Muscle layer of colon (tissue), 2 donors: Measurements from ENCODE around the gene CPLX1.
"Not testable (repeated sequence)": the region's sequence is repeated elsewhere in the genome, so short reads cannot be mapped to it uniquely, and the experiment has no call there.

Source experiments
- H3K27ac ChIP-seq: one replicate; pipeline ENCODE4 v1.7.0; 2013; ENCODE audit warnings: low read depth, mild to moderate bottlenecking, low read length, moderate library complexity
- H3K27me3 ChIP-seq, 2 donors: one replicate each; pipeline ENCODE4 v1.7.0; 2013; ENCODE audit warnings: low read length in 2 of 2, mild to moderate bottlenecking in 2 of 2; ENCODE audit not compliant: insufficient read depth in 2 of 2, control insufficient read depth in 1 of 2
- H3K36me3 ChIP-seq: one replicate; pipeline ENCODE4 v1.7.0; 2013; ENCODE audit warnings: mild to moderate bottlenecking, low read length; ENCODE audit not compliant: insufficient read depth
- H3K4me1 ChIP-seq: one replicate; pipeline ENCODE4 v1.7.0; 2013; ENCODE audit warnings: mild to moderate bottlenecking, low read length; ENCODE audit not compliant: insufficient read depth
- H3K4me3 ChIP-seq, 2 donors: one replicate each; pipeline ENCODE4 v1.7.0; 2013; ENCODE audit warnings: low read length in 2 of 2, low read depth in 1 of 2, mild to moderate bottlenecking in 1 of 2, moderate library complexity in 1 of 2
- H3K9ac ChIP-seq: one replicate; pipeline ENCODE4 v1.7.0; 2013; ENCODE audit warnings: low read length
- H3K9me3 ChIP-seq: one replicate; pipeline ENCODE4 v1.7.0; 2013; ENCODE audit warnings: mild to moderate bottlenecking, low read length
- donor health status: abdominal sarcoma.
- donor health status: Adenocarcinoma of cecum.

CPLX1 gene

DNA sequence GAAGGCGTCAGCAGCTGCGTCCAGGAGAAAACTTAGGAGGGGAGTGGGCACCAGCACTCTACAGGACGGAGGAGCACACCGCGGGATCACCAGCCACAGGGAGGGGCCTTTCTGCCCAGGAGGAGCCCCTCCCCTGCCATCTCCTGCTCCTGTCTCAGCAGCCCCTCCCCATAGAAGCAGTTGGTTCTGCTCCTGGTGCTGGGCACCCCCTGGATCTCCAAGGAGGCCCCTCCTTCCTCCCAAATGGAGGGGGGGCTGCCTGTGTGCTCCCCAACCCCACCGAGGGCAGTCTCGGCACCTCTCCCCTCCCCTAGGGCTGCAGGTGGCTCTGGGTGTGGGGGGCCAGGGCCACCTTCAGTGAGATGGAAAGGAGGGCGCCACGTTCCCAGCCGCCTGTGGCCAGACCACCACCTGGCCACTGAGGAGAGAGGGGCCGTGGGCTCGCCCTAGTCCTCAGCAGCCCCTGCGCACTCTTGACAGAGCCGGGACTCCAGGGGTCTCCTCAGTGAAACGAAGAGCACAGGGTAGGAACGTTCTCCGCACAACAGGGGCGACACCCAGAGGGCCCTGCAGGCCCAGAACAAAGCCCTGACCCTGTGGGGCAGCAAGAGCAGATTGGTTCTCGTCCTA lies 37.8 kb downstream of the CPLX1 start:
- peaks cover 3% of the 10 kb centered on the region for H3K4me1 ChIP-seq
- H3K27me3 ChIP-seq = peaks cover 12 to 57% of the 10 kb centered on the region in 2 donors
- H3K4me3 ChIP-seq = no peak overlapping the region
- no peak overlapping the region for H3K27ac ChIP-seq
- H3K9ac ChIP-seq = no peak overlapping the region
- H3K9me3 ChIP-seq = no peaks in the 10 kb centered on the region
- H3K36me3 ChIP-seq = no peaks in the 10 kb centered on the region

DNA sequence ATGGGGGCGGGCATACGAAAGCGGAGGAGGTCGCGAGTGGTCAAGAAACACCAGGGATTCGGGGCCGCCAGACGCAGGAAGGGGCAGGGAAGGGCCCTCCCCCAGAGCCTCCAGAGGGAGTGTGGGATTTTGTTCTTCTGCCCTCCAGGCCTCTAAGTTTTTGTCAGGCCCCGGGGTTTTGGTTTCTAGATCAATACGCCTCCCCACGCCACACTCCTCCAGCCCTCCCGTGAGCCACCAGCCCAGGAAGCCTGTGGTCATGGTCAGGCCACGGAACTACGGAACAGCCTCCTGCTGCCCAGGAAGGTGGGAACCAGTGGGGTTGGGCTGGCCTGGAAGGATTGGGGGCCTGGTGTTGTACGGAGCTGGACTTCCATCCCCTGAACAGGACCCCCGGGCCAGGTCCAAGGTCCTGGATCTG lies 38.4 kb downstream of the CPLX1 start:
- Histone ChIP-seq H3K4me1 (peaks cover 3% of the 10 kb centered on the region), H3K4me3 (no peak overlapping the region), H3K27me3 (peaks cover 12 to 52% of the 10 kb centered on the region in 2 donors), H3K27ac (no peak overlapping the region), H3K9ac (no peak overlapping the region), H3K36me3 (no peaks in the 10 kb centered on the region), H3K9me3 (no peaks in the 10 kb centered on the region)

DNA sequence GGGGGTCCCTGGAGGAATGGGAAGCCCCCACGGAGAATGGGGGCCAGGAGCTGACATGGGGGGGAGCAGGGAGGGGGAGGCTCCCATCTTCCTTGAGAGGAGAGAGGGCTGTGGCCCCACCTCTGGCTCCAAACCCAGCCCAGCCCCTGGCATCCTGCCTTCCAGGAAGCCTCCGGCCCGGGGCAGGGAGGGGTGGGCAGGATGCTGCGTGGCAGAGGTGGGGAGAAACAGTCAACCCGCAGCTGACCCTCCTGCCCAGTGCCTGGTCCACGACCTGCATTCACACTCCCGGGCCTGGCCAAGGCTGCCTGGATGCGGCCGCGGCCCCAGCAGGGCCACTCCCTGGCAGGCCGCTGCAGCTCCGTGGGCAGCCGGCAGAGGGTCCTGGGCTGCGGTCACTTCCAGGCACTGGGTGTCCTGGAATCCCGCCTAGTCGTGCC lies 39.0 kb downstream of the CPLX1 start:
- Histone ChIP-seq H3K4me1 (peaks cover 8% of the 10 kb centered on the region), H3K27ac (no peak overlapping the region), H3K4me3 (no peak overlapping the region)

DNA sequence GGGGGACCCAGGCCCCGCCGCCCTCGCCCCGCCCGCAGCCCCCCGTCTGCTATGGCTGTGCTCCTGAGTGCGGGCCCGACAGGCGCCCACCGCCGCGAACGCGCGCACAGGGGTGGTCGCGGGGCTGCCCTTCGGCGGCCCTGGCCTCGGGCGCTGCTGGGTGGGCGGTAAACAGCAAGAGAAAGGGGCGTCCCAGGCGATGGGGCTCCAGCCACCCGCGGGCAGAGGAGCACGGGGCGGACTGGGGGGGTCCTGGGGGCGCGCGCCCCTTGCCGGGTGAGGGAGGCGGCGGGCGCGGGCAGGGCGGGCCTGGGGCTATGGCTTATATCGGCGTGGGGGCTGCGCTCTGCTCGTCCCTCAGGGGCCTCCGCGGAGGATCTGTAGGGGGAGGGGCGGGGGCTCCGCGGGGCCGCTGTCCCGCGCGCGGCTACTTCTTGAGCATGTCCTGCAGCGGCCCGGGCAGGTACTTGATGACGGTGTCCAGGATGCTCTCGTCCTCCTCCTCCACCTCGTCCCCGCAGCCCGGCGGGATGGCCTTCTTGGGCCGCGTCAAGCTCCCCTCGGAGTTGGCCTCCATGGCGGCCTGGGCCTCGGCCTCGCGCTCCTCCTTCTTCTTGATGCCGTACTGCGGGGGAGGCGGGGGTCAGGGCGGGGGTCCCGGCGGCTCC lies 39.7 kb downstream of the CPLX1 start:
- Histone ChIP-seq H3K4me1 (peaks cover 8% of the 10 kb centered on the region), H3K9ac (no peak overlapping the region), H3K4me3 (peak overlapping the region in 1 of 2 donors; percentile 29), H3K27me3 (peaks cover 12 to 39% of the 10 kb centered on the region in 2 donors), H3K9me3 (no peaks in the 10 kb centered on the region), H3K36me3 (no peaks in the 10 kb centered on the region), H3K27ac (no peak overlapping the region)

More for the DNA sequence above, 39.0 kb downstream of the CPLX1 start:
- H3K36me3 ChIP-seq = no peaks in the 10 kb centered on the region
- peaks cover 12 to 46% of the 10 kb centered on the region in 2 donors for H3K27me3 ChIP-seq
- H3K9me3 ChIP-seq = no peaks in the 10 kb centered on the region
- no peak overlapping the region for H3K9ac ChIP-seq

DNA sequence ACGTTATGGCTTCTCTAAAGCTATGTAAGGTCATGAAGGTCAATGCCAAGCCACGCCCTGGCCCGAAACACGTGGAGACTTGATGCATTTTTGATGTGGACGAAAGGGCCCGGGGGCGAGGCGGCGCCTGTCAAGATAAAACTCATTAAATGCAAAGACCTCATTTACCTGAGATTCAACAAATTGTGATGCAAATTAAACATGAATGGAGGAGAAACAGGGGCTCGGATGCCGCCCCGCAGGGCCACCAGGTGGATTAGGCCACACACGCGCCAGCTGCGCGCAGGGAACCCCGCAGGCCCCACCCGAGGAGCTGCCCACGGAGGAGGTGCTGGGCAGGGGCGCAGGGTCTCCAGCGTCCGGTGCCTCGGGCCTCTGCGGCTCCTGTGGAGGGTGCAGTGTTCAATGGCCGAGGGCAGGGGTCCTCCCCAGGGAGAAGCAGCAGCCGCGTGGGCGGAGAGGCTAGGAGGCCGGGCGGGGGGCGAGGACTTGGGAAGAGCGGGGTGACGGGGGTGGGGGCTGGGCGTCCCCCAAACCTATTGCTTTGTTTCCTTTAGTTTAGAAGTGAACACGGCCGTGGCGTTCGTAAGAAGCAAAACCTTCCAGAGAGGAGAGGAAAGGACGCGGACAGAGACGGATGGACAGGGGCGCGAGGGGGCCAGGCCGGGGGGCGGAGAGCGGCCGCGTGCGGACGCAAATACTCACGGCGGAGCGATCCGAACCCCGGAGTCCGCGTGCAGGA lies 40.4 kb downstream of the CPLX1 start:
- Histone ChIP-seq H3K36me3 (peaks cover under 1% of the 10 kb centered on the region), H3K9ac (no peak overlapping the region), H3K27ac (no peak overlapping the region)

DNA sequence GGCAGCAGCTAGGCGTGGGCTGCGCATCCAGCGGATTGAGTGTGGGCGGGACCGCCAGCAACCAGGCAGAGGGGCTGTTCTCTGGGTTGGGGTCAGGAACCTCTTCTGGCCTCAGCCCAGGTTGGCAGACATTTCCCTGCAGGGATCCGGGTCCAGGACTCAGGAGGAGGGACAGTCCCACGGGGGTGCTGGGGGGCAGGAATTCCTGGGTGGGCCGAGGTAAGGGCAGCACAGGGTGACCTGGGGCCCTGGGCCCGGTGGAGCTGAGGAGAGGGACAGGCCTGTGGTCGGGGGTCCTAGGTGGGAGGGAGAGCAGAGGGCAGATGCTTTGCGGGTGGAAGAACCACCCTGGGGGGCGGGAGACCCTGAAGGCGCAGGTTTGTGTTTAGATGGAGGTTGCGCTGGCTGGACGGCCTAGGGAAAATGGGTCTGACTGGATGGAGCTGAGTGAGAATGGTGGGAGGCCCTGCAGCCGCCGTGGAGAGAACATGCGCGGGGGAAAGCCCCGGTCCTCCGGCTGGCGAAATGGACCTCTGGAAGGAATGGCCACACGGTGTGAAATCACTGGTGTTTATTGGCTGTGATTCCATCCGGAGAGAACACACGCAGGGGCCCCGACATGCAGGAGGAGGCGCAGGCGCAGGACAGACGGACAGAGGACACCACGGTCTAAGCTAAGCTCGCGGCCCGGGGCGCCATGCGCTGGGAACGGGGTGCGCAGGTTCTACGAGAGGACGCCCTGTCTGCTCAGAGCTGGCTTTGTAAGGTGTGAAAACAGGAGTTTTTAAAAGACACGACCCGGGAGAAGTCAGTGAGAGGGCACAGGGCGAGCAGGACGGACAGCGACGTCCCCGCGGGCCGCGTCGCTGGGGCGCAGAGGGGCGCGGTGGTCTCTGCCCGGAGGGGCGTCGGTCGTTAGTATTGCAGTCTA lies 41.3 kb downstream of the CPLX1 start:
- H3K9ac ChIP-seq = no peak overlapping the region
- no peaks in the 10 kb centered on the region for H3K9me3 ChIP-seq
- H3K36me3 ChIP-seq = peaks cover 9% of the 10 kb centered on the region
- no peak overlapping the region for H3K27ac ChIP-seq
- no peak overlapping the region for H3K4me3 ChIP-seq
- H3K4me1 ChIP-seq = peaks cover 19% of the 10 kb centered on the region
- peaks cover 12 to 38% of the 10 kb centered on the region in 2 donors for H3K27me3 ChIP-seq

More for the DNA sequence above, 40.4 kb downstream of the CPLX1 start:
- H3K4me3 ChIP-seq = peak overlapping the region in 1 of 2 donors; percentile 29
- H3K4me1 ChIP-seq = peaks cover 11% of the 10 kb centered on the region
- peaks cover 12 to 38% of the 10 kb centered on the region in 2 donors for H3K27me3 ChIP-seq
- H3K9me3 ChIP-seq = no peaks in the 10 kb centered on the region

DNA sequence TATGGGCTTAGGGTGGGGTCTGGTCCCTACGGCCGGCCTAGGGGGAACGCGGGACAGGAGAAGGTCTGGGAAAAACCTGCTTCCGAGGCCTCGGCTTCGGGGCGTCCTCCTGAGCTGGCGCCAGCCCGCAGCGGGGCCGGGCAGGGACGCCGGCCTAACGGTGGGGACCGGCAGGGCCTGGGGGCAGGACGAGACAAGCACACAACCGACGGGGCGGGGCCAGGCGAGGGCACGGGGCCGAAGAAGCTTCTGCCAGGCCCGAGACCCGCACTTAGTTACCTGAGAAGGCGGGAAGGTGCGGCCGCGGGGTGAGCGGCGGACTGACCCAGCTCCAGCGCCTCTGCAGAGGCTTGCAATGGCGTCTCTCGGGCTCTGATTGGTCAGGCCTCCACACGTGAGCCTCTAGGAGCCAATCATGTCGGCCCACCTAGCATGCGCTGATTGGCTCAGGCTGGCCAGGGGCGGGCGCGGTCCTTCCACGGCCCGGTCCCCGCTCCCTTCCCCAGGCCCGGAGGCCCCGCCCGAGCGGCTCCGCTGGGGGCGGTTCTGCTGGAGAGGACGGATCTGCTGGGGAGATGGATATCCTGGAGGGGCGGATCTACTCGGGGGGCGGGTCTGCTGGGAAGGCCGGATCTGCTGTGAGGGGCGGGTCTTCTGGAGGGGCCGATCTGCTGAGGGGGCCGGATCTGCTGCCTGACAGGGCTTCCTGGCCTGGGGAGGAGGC lies 44.3 kb downstream of the CPLX1 start:
- Histone ChIP-seq H3K9me3 (no peaks in the 10 kb centered on the region), H3K9ac (peak overlapping the region; percentile 84), H3K4me1 (peaks cover 26% of the 10 kb centered on the region), H3K27me3 (peaks cover 12 to 24% of the 10 kb centered on the region in 2 donors), H3K4me3 (peak overlapping the region; percentile 82 to 95), H3K36me3 (peaks cover 20% of the 10 kb centered on the region), H3K27ac (peak overlapping the region; percentile 91)

DNA sequence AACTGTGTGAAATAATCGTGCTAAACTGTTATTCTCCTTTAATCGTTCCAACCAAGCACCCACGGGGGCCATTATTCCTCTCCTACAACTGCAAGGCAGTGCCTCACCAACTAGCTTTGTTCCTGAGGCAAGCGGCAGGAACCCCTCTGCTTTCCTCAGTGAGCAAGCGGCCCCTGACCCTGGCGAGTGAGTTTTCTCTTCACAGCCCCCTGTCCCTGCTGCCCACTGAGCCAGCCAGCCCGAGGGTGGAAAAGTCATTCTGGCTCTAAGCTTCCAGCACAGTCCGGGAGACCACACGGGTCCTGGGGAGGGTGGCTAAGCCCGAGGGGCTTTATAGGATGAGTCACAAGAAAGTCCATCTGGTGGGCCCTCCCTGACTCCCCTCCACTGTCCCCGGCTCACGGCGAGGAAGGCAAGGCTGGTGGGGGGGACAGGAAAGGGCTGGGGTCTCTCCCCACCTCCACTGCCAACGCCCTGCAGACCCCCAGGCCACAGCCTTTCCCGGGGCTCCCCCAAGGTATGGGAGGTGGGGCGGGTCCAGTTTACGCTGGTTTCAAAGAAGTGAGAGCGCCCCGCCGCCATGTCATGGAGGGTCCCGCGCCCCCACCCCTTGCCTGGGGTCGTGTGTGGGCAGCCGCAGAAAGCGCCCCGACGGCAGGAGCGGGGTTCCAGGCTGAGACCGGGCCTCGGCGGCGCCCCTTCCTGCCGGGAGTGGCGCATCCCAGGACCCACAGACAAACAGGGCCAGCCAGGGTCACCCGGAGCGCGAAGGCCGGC lies 45.0 kb downstream of the CPLX1 start:
- peak overlapping the region; percentile 59 for H3K27ac ChIP-seq
- H3K4me3 ChIP-seq = peak overlapping the region; percentile 82 to 95
- H3K36me3 ChIP-seq = peaks cover 23% of the 10 kb centered on the region
- H3K9ac ChIP-seq = peak overlapping the region; percentile 84
- peaks cover 26% of the 10 kb centered on the region for H3K4me1 ChIP-seq
- H3K27me3 ChIP-seq = peaks cover 12 to 16% of the 10 kb centered on the region in 2 donors
- H3K9me3 ChIP-seq = no peaks in the 10 kb centered on the region

DNA sequence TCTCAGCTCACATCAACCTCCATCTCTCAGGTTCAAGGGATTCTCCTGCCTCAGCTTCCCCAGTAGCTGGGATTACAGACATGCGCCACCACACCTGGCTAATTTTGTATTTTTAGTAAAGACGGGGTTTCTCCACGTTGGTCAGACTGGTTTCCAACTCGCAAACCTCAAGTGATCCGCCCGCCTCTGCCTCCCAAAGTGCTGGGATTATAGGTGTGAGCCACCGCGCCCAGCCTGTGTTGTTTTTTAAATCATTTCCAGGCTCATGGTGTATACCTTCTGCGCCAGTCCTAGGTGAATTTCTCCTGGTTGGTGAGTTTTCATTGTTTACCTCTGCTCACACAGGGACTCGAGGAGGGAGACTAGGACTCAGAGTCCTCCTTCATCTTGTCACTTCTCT lies 45.7 kb downstream of the CPLX1 start:
- Histone ChIP-seq H3K36me3 (peaks cover 25% of the 10 kb centered on the region), H3K9ac (peak overlapping the region; percentile 84), H3K4me1 (peaks cover 23% of the 10 kb centered on the region), H3K4me3 (peak overlapping the region; percentile 82 to 95)
- H3K9me3 ChIP-seq, H3K27me3 ChIP-seq, H3K27ac ChIP-seq: not testable (repeated sequence)

DNA sequence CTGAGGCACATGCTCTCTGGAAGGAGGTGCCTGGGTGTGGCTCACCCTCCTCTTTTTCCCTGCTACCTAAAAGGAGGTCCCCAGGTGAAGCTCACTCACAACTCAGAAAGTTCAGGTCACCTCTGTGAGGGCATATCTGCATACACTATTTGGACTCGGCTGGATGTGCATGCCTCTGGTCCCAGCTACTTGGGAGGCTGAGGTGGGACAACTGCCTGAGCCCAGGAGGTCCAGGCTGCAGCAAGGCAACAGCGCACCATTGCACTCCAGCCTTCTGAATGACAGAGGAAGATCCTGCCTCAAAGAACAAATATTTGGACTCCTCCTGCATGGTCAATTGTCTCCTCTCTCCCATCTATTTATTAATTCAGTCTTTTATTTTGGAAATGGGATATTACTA lies 46.4 kb downstream of the CPLX1 start:
- H3K4me1 ChIP-seq = peaks cover 23% of the 10 kb centered on the region
- H3K4me3 ChIP-seq = peak overlapping the region in 1 of 2 donors; percentile 95
- no peak overlapping the region for H3K9ac ChIP-seq
- H3K36me3 ChIP-seq = peaks cover 25% of the 10 kb centered on the region
- no peak overlapping the region for H3K27ac ChIP-seq
- H3K27me3 ChIP-seq = peaks cover 3 to 4% of the 10 kb centered on the region in 2 donors
- no peaks in the 10 kb centered on the region for H3K9me3 ChIP-seq
